HG02870 (cell line): Measurements from ENCODE around the gene EXD2.
A peak's percentile ranks its signal among the peaks of the same experiment; 100 is the strongest.
"Not testable (repeated sequence)": the region's sequence is repeated elsewhere in the genome, so short reads cannot be mapped to it uniquely, and the experiment has no call there.

Experiments
- ATAC-seq: cut with Tn5 transposase; IDR thresholded peaks from one replicate; pipeline ENCODE4 v1.9.1; 2021; ENCODE audit warnings: mild to moderate bottlenecking, moderate library complexity; ENCODE audit not compliant: unreplicated experiment

The EXD2 gene

GRCh38 chr14:69191340-69192111 is at the start of gene EXD2:
EXD2 (plus strand) TSS chr14:69191498; CDS start chr14:69209471, 17,973 bp downstream.
- ATAC-seq, result peak; percentile 87

GRCh38 chr14:69141550-69141949 is 49.7 kb upstream of the EXD2 start:
- ATAC-seq, result no peak

GRCh38 chr14:69142101-69142500 is 49.2 kb upstream of the EXD2 start:
- ATAC-seq, result no peak

- no peak for ATAC-seq
These were observed 41.6 kb upstream of the EXD2 start for GRCh38 chr14:69149461-69150244.

GRCh38 chr14:69151458-69152180 is 39.7 kb upstream of the EXD2 start:
- ATAC-seq, result peak; percentile 39

GRCh38 chr14:69152181-69152901 is 39.0 kb upstream of the EXD2 start:
- peak; percentile 7 for ATAC-seq

- no peak for ATAC-seq
These were observed 38.5 kb upstream of the EXD2 start, which contains the start of gene DCAF5 for GRCh38 chr14:69152902-69153151. DCAF5 (minus strand) TSS chr14:69153119; CDS start chr14:69152978, 141 bp downstream.

- peak; percentile 87 for ATAC-seq
These were observed 38.0 kb upstream of the EXD2 start for GRCh38 chr14:69153152-69153872.

- no peak for ATAC-seq
These were observed 37.4 kb upstream of the EXD2 start for GRCh38 chr14:69153873-69154270.

GRCh38 chr14:69154779-69155178 is 36.5 kb upstream of the EXD2 start:
- ATAC-seq, result no peak

- no peak for ATAC-seq
These were observed 35.1 kb upstream of the EXD2 start for GRCh38 chr14:69156224-69156623.

- no peak for ATAC-seq
These were observed 29.7 kb upstream of the EXD2 start for GRCh38 chr14:69161590-69161989.

- not testable (repeated sequence) for ATAC-seq
These were observed 25.5 kb upstream of the EXD2 start for GRCh38 chr14:69165787-69166186.

- no peak for ATAC-seq
These were observed 20.5 kb upstream of the EXD2 start for GRCh38 chr14:69170839-69171238.

- no peak for ATAC-seq
These were observed 19.7 kb upstream of the EXD2 start for GRCh38 chr14:69171569-69171968.

- no peak for ATAC-seq
These were observed 16.2 kb upstream of the EXD2 start for GRCh38 chr14:69175130-69175529.

- no peak for ATAC-seq
These were observed 9.8 kb upstream of the EXD2 start for GRCh38 chr14:69181491-69181890.

- not testable (repeated sequence) for ATAC-seq
These were observed 8.7 kb upstream of the EXD2 start for GRCh38 chr14:69182580-69182979.

GRCh38 chr14:69183735-69184134 is 7.6 kb upstream of the EXD2 start:
- no peak for ATAC-seq

- ATAC-seq, result no peak
These were observed 1.1 kb upstream of the EXD2 start for GRCh38 chr14:69190191-69190590.
